ENCODE results near the gene ARL6IP6.

Gene ARL6IP6

DNA sequence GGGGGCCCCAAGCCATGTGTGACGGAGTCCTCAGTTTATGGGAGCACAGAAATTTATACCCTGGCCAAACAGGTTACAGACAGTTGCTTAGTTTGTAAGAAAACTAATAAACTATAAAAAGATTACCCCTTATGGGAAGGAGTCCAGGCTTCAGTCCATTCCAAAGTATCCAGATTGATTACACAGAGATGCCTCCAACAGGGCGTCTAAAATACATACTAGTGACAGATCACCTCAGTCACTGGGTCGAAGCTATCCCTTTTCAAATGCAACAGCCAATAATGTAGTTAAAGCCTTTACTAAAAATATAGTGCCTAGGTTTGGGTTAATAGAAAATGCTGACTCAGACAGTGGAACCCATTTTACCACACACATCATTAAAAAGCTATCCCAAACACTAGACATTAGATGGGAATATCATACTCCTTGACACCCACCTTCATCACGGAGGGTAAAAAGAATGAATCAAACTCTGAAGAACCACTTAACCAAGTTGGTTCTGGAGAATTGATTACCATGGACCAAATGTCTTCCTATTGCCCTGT, 11.9 kb upstream of the ARL6IP6 start:
- TF ChIP-seq EZH2phosphoT487 (IDR thresholded peaks at IDR 0.05; ENCODE audit: borderline replicate concordance), result no peak
- TF ChIP-seq, protein P1, sequence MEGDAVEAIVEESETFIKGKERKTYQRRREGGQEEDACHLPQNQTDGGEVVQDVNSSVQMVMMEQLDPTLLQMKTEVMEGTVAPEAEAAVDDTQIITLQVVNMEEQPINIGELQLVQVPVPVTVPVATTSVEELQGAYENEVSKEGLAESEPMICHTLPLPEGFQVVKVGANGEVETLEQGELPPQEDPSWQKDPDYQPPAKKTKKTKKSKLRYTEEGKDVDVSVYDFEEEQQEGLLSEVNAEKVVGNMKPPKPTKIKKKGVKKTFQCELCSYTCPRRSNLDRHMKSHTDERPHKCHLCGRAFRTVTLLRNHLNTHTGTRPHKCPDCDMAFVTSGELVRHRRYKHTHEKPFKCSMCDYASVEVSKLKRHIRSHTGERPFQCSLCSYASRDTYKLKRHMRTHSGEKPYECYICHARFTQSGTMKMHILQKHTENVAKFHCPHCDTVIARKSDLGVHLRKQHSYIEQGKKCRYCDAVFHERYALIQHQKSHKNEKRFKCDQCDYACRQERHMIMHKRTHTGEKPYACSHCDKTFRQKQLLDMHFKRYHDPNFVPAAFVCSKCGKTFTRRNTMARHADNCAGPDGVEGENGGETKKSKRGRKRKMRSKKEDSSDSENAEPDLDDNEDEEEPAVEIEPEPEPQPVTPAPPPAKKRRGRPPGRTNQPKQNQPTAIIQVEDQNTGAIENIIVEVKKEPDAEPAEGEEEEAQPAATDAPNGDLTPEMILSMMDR (conservative IDR thresholded peaks at IDR 0.05; ENCODE audit: low read length), result no peak
- Histone ChIP-seq H3K27me3 (ENCODE audit: insufficient read depth, low read length, poor library complexity, severe bottlenecking) (no peaks in the 10 kb centered on the region), H3F3A (ENCODE audit: low read depth) (no peaks in the 10 kb centered on the region), H3K9me2 (replicated peaks; ENCODE audit: low read depth, low read length) (no peaks in the 10 kb centered on the region), H2AFZ (ENCODE audit: low read length) (no peak overlapping the region), H3K4me3 (ENCODE audit: low read length, poor library complexity, severe bottlenecking) (no peak overlapping the region), H3K4me1 (ENCODE audit: insufficient read depth, low read length, poor library complexity, severe bottlenecking) (peaks cover 5% of the 10 kb centered on the region), H3K4me2 (ENCODE audit: low read depth, low read length, poor library complexity, severe bottlenecking) (no peak overlapping the region), H3K9me3 (ENCODE audit: insufficient read depth, low read depth, low read length) (no peaks in the 10 kb centered on the region), H4K20me1 (ENCODE audit: insufficient read depth, low read length, poor library complexity, severe bottlenecking) (peaks cover 90% of the 10 kb centered on the region), H3K9ac (ENCODE audit: low read depth, low read length, poor library complexity, severe bottlenecking) (no peak overlapping the region), H3K79me2 (ENCODE audit: insufficient read depth, low read length) (peaks cover 99% of the 10 kb centered on the region), H3K36me3 (ENCODE audit: insufficient read depth, low read length) (peaks cover 54% of the 10 kb centered on the region)

DNA sequence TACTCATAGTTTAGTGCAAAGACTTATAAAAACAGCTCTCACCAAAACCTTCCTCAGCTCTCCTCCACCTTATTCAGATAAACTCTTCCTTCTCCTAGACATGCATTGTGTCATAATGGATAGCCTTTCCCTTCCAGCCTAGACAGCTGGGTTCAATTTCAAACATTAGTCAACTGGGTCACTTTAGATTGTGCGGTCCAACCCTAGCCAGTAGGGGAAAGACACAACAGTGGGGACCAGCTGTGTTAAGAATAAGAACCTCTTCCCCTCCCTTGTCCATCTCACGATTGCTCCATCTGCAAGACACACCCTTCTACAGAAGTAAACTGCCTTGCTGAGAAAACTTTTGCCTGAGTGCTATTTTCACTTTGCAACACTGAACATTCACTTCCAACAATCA, 9.7 kb upstream of the ARL6IP6 start:
- Histone ChIP-seq H4K20me1 (ENCODE audit: insufficient read depth, low read length, poor library complexity, severe bottlenecking) (peaks cover 91% of the 10 kb centered on the region), H2AFZ (ENCODE audit: low read length) (no peak overlapping the region), H3K4me1 (ENCODE audit: insufficient read depth, low read length, poor library complexity, severe bottlenecking) (peaks cover 17% of the 10 kb centered on the region), H3K9me3 (ENCODE audit: insufficient read depth, low read depth, low read length) (no peaks in the 10 kb centered on the region), H3K4me2 (ENCODE audit: low read depth, low read length, poor library complexity, severe bottlenecking) (no peak overlapping the region), H3K4me3 (ENCODE audit: low read length, poor library complexity, severe bottlenecking) (no peak overlapping the region), H3K79me2 (ENCODE audit: insufficient read depth, low read length) (peaks cover 99% of the 10 kb centered on the region), H3K27me3 (ENCODE audit: insufficient read depth, low read length, poor library complexity, severe bottlenecking) (no peaks in the 10 kb centered on the region), H3K9me2 (replicated peaks; ENCODE audit: low read depth, low read length) (no peaks in the 10 kb centered on the region), H3K36me3 (ENCODE audit: insufficient read depth, low read length) (peaks cover 61% of the 10 kb centered on the region), H3F3A (ENCODE audit: low read depth) (no peaks in the 10 kb centered on the region), H3K9ac (ENCODE audit: low read depth, low read length, poor library complexity, severe bottlenecking) (no peak overlapping the region)
- no peak for TF ChIP-seq EZH2phosphoT487 (IDR thresholded peaks at IDR 0.05; ENCODE audit: borderline replicate concordance)
- TF ChIP-seq, protein P1 (conservative IDR thresholded peaks at IDR 0.05; ENCODE audit: low read length), result no peak

DNA sequence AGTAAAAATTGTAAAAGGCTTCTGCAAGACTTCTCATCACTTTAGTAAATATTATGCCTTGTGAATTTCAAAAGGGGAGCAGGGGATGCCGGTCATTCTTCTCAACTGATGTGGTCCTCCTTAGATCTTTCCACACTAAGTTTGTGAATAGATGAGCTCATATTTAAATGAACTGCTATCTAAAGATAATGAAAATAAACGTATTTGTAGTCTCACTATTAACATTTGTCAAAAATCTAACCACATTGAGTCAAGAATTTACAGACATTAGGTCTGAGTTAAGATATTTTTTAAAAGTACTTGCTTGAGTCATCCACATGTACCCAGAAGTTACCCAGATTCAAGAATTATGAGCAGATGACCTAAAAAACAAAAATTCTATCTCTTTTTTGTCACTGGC, 7.7 kb upstream of the ARL6IP6 start:
- Histone ChIP-seq H3K9ac (ENCODE audit: low read depth, low read length, poor library complexity, severe bottlenecking) (no peak overlapping the region), H3K36me3 (ENCODE audit: insufficient read depth, low read length) (peaks cover 66% of the 10 kb centered on the region), H3K9me2 (replicated peaks; ENCODE audit: low read depth, low read length) (no peaks in the 10 kb centered on the region), H3F3A (ENCODE audit: low read depth) (no peaks in the 10 kb centered on the region), H4K20me1 (ENCODE audit: insufficient read depth, low read length, poor library complexity, severe bottlenecking) (peaks cover 91% of the 10 kb centered on the region), H3K4me2 (ENCODE audit: low read depth, low read length, poor library complexity, severe bottlenecking) (peak overlapping the region; percentile 4), H3K79me2 (ENCODE audit: insufficient read depth, low read length) (peaks cover 99% of the 10 kb centered on the region), H3K9me3 (ENCODE audit: insufficient read depth, low read depth, low read length) (no peaks in the 10 kb centered on the region), H3K4me3 (ENCODE audit: low read length, poor library complexity, severe bottlenecking) (no peak overlapping the region), H2AFZ (ENCODE audit: low read length) (no peak overlapping the region), H3K4me1 (ENCODE audit: insufficient read depth, low read length, poor library complexity, severe bottlenecking) (peaks cover 37% of the 10 kb centered on the region), H3K27me3 (ENCODE audit: insufficient read depth, low read length, poor library complexity, severe bottlenecking) (no peaks in the 10 kb centered on the region)
- TF ChIP-seq, protein P1 (conservative IDR thresholded peaks at IDR 0.05; ENCODE audit: low read length), result no peak
- TF ChIP-seq EZH2phosphoT487 (IDR thresholded peaks at IDR 0.05; ENCODE audit: borderline replicate concordance), result no peak
